GM19035 (cell line): ENCODE data around the gene HS6ST3.

Source experiments
- ATAC-seq: cut with Tn5 transposase; IDR thresholded peaks from one replicate; pipeline ENCODE4 v1.9.1; 2021; ENCODE audit not compliant: unreplicated experiment

The HS6ST3 gene

DNA sequence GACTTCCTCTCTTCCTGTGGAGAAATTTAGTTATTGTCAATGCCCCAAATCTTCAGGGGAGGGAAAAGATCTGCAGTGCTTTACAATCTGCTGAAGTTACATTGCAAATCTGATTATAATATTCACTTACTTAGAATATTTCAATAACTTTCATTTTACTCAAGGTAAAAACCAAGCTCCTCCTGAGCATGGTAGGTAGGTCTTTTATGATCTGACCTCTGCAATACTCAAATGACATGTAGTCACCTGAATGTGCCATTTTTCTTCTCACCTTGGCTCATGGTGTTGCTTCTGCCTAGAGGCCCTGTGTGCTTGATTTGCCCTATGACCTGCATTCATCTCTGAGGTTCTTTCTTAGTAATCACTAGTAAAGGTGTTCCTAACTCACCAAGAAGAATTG, 331.4 kb downstream of the HS6ST3 start:
- ATAC-seq, result no peak

DNA sequence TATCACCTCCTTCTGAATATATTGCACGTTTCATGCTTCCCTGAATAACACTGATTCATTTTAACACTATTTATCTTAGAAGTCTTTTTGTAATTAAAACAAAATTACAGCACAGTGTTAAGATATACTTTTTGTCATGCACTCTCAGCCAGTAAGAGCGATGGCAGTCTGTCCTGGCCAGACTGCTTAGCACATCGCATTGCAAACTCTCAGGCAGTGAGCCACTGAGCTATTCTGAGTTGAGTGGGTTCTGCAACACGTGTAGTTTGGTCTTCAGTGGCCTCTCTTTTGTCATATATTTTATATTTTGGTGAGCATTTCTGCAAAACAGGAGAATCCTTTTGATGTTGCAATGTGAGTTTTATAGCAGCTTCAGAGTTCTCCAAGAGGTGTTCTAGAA, 332.1 kb downstream of the HS6ST3 start:
- no peak for ATAC-seq

DNA sequence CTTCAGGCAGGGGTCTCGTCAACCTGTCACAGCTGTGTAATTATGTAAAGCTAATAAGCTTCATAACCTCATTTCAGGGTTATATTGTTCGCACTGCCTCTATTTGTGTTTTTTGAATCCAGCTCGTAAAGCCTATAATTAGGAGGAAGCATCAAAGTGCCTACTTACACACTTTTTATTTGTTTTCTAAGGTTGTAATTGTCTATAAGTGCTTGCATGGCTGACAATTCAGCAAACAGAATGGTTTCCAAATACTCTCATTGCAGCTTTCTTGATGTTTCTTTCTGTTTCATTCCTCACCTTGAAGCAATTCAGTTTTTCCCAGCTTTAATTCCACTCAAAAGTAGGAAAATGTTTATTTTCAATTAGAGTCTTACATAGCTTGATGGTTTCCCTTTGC, 336.3 kb downstream of the HS6ST3 start:
- ATAC-seq, result no peak

DNA sequence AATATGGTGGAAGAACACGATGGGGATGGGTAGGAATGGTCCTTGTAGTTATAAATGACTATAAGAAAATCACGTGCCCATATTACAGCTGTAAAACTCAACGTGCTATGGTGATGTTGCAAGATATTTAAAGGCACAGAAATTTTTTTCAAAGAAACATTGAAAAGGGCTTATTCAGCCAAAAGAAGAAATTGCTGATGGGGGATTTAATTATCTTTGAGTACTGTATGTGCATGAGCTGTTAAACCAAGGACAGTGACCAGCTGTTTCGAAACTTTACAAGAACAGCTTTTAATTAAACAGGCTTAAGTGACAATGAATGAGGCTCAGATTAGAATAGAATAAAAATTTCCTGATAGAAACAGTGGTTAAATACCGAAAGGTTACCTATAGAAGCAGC, 339.0 kb downstream of the HS6ST3 start:
- no peak for ATAC-seq

DNA sequence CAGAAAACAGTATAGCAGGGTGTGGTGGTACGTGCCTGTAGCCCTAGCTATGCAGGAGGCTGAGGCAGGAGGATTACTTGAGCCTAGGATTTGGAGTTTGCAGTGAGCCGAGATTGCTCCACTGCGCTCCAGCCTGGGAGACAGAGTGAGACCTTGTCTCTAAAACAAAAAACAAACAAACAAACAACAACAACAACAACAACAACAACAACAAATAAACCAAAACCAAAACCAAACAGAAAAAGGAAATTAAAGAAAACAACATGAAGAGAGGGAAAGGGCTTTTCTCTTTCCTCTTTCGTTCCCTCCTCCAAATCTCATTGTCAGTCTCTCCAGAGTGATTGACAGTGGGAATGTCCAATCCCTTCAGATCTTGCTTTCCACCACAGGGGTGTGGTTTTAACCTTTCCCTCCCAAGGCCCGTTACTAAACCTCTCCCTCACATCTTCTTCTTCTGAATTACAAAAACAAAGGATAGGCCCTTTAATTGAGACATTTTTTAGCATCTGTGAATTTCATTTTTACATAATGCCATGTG, 341.2 kb downstream of the HS6ST3 start:
- ATAC-seq, result no peak

DNA sequence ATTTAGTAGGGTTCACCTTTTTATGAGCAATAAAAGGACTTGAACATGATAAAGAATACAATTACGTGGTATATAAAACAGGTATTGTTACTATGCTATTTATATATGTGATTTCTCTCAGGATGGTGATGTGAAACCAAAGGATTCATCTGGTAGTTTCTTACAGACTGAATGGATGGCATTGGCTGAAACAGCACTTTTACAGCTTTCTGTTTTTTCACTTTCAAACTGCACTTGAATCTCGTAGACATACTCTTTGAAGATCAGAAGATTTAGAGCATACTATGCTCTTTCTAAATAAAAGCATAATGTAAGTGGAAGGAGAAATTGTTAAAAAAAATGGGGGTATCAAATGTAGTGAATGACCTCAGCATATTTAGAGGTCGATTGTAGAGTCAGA, 354.8 kb downstream of the HS6ST3 start:
- ATAC-seq, result no peak

DNA sequence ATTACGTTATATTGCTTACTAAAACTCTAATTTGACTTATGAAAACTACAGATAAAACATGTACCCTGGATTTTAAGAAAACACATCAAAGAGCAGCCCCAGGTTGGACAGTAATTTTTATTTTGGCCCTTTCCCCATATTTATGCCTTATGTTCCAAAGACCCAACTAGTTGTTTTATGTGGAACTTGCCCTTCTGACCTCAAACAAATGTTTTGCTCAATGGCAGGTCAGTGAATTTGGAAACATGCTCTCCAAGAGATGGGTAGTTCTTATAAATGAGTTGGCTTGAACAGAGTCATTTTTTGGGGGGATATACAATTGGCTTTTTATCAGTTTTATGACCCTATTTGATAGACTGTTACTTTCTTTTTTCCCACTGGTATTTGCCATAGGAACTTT, 360.0 kb downstream of the HS6ST3 start:
- no peak for ATAC-seq

DNA sequence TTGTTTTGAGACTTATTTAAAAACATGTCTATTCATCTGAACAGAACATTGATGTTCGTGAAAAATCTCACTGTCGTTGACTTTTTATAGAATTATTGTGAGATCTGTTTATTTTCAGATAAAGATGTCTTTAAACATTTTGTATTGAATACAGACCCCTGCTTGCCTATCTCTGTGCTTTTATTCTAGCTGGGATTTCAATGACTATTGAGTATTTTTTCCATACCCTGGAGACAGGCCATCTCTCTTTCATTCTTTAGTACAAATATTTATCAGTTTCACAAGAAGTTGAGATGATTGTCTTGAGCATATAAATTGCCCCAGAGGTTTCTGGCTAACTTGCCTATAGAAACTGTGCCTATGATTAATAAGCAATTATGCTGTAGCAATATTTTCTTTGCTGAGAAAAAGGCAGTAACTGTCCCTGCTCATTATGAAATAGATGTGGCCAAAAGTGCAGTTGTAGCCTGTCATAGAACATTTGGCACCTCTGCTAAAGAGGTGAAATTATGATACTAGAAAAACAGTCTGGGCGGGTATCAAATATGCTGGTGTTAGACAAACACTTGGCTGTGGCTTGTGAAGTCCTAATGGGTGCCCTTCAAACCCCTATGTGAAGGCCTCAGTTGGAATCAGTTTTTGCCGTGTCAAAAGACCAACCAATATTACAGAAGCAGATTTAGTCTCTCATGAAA, 360.6 kb downstream of the HS6ST3 start:
- ATAC-seq, result no peak

DNA sequence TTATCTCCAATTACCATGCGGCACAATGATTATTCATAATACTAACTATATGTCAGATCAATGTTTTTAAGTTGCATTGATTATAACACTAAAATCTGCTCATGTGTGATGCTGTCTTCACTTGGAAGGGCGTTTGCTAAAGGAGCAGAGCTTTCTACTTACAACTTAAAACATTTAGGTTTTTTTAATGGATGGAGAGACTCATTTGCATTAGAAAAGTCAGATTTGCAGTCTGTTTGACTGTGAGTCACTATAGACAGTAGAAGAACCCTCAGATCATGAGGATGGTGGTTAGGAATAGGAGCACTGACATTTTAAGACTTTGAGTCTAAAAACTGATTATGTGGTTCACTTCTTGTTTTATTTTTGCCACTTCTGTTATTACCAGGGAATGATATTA, 364.6 kb downstream of the HS6ST3 start:
- no peak for ATAC-seq

DNA sequence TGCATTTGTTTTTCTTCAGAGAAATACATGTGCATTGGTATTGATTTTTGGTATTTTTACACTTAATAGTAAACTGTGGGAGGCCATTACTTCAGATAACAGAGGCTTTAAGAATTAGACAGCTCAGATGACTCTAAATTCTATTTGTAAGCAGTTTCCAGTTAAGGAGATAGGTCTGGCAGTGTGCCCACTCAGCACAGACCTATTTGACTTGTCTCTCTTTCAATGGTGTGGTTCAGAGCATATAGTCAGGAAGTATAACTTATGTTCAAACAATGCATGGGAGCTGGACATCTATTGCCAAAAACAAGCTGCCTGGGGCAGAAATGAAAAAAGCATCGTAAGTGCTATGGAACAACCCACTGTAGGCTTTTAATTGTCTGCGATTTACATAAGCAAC, 370.7 kb downstream of the HS6ST3 start:
- no peak for ATAC-seq

DNA sequence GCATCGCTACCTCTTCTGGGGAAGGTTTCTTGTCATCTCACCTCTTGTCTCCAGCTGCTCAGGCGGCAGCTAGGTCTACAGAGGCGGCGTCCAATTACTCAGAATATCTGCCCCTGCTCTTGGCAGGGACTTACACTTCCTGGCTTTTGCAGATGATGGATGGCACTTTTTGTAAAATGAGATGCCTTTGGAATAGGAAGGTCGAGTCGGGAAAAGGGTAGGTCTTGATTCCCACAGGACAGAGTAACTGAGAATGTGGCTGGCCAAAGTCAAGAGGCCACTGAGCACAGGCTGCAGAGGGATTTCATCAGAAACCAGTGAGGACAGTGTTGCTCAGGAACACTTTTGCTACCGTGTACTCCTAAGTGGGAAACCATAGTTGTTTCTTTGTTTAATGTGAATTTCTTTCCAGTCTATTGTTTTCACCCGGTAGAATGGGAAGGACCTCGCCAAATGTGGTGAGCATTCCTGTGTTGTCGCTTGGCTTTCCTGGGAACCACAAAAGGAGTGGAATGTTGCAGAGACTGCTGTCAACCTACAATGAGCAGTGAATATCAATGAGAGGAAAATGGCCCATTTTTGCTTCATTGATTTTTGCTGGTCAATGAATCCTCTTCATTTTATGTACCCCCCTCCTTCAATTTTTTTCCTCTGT, 383.7 kb downstream of the HS6ST3 start:
- ATAC-seq, result no peak

DNA sequence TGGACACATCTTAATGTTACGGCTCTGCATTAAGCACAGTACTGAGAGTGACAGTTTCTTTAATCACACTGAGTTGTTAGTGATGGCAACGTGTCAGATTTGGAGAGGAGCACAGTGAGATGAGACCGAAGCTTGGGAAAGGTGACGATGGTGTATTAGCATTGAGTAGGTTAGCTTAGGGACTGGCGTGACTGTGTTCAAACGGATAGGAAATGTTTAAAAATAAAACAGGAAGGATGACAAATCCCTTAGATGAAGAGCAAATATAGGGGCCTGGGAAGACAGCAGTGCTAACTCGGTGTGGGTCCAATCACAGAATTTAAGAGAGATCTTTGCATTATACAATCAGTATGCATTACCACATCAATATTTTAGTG, 384.3 kb downstream of the HS6ST3 start:
- no peak for ATAC-seq

DNA sequence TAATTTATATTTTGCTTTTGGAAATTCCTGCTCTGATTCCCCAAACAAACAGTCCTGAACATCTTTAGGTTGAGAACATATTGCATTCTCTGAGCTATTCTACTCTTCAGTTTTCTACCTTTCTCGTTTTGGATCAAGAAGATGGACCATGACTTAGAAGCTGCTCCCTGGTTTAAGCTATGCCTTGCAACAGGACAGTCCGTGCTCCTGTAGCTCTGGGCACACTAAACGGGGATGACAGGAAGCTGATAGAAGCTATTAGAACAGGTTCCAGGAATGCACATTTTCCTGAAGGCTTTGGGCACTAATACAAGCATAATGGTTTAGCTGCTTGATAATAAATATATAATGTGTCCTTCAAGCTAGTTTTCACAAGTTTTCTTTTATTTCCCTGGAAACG, 385.2 kb downstream of the HS6ST3 start:
- ATAC-seq, result no peak

DNA sequence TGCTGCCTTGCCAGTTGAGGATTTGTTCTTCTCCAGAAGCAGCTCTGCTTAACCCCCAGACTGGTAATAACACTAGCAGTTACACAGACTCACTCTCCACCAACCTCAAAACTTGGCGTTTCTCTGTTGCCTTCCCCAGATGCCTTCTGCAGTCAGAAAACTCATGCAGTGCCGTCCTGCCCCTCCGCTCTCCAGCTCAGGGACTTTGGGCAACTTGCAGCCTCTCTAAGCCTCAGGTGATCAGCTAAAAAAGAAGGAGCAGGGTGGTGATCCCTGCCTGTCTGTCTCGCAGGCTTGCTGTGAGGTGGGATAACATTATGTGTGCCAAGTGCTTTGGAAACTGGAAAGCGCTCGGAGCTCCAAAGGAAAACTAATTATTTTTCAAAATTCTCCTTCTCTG, 391.6 kb downstream of the HS6ST3 start:
- ATAC-seq, result no peak

DNA sequence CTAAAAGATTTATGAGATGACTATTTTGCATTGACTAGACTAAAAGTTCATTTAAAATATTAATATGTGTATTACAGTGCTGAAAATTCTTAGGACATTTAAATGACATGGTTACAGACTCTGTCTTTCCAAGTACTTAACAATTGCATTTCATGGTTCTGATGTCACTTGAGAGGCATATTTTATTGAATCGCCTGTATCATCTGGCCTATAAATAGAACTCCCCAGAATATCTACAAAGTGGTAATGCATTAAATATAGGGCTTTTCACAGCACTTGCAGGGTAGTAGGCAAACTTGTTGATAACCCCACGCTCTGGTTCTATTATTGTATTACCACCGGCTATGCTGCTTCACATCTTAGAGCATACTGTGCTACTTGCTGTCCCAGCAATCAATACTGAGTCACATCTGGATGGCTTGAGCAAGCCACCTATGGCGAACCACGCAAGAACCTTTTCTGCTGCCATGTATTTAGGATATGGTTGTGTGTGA, 400.6 kb downstream of the HS6ST3 start:
- no peak for ATAC-seq

DNA sequence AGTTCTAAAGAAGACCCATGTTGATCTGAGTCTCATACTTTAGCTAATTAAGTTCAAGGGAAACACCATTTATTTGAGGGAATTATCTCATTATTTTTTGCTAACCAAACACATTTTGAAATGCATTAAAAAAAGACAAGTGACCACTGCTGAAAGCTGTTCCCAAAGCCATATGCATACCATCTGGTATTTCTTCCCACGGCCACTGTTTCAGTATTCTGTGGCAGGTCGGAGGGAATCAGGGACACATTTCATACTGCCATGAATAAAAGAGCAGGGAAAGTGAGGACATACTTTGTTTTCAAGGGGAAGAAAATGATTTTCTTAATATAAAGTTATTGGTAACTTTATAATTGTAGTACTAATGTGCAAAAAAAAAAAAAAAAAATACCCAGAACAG, 401.2 kb downstream of the HS6ST3 start:
- ATAC-seq, result no peak

DNA sequence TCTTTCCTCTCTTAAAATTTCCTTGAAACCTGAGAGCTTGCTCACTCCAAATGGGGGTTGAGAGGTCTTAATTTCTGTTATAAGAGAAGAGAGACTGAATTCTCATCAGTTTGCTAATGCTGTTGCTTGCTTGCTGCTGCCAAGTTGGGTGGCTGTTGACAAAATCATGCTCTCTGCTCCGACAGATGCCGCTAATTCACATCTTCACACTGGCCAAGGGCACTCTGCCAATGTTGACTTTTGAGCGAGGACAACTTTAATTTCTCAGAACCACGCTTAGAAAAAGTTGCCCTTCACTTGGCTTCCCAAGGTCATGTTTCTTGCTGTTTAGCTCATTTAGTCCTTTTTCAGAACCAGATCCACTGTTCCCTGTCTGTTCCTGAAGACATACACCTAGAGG, 402.9 kb downstream of the HS6ST3 start:
- no peak for ATAC-seq

DNA sequence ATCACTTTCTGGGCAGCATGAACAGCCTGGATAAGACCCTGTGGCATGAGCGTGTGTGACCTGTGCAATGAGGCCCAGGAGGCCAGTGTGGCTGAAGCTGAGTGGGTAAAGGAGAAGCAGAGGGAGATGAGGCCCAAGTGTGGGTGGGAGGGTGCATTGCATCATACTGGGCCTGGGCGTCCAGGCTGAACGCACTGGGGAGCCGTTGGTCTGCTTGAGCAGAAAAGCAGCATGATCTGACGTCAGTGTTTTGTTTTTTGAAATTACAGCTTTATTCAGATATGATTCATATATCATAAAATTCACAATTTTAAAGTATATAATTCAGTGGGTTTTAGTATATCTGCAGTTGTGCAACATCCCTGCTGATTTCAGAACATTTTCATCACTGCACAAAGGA, 409.7 kb downstream of the HS6ST3 start:
- no peak for ATAC-seq

DNA sequence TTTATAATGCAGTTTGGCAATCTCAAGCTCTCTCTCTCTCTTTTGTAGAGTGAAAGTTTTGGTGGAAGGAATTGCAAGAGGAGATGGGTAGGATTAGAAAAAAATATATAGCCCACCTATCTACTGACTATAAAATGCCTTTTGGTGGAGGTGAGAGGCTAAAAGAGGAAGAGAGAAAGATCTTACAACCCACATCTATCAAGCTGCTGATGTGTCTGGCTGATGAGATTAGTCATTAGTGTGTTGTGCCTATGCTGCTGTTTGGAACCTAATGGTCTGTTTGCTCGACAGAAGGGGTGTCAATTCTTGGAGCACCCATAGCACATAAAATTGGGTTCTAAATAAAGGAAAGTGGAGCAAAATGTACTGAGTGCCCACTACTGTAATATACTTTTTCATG, 411.0 kb downstream of the HS6ST3 start:
- ATAC-seq, result no peak

DNA sequence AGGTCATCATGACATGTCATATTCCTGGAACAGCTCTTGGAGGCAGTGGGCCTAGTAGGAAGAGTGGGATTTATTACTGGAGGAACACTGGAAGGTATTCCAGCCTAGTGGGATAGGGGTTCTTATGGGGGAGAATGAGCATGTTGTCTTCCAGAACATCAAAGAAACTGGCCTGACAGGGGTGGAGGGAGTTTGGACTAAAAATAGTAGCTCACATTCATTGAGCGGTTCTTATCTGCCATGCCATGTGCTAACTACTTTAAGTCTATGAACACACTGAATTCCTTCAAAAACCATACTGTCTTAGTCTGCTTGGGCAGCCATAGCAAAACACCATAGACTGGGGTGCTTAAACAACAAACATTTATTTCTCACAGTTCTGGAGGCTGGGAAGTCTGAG, 413.6 kb downstream of the HS6ST3 start:
- no peak for ATAC-seq

DNA sequence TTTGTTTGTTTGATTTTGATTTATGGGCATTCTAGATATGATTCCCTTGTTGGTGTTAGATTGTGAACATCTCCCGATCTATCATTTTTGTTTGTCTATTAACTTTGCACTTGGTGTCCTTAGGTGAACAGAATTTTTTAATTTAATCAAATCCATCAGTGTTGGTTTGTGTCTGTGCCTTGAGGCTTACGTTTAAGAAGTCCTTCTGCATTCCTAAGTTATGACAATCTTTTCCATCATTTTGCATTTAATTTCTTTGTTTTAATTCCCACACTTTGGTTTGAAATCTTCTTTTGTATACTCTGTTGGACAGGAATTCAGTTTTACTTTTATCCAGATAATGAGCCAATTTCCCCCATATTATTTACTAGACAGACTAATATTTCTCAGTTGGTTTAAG, 421.7 kb downstream of the HS6ST3 start:
- ATAC-seq, result no peak

DNA sequence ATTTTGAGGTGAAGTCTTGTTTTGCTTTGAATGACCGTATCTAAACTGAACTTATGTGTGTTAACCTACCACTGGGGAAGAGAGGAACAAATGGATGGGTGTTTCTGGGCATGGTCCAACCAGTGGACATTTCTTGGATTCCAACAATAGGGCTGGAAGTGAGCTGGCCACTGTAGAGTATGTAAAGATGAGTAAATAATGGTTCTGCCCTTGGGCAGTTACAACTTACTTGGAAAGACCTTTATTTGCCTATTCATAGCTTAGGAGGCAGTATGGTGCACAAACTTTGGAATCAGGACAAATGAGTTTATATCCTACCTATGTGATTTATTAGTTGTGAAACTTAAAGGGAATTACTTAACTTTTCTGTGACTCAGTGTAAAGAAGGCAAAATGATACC, 429.5 kb downstream of the HS6ST3 start:
- no peak for ATAC-seq
